ENCODE data around the gene MSH5. TPM values are rescaled to one million over a fixed set of nuclear protein-coding genes. Genes with fewer than 3 reads are reported as not detected.

The MSH5 gene
- total and polyA plus RNA-seq, 9 of the 15 experiments (the other 6 are each of a cell fraction or from before 2014, with no cell fraction given): 12.5 to 104 (median 46.6) TPM

DNA sequence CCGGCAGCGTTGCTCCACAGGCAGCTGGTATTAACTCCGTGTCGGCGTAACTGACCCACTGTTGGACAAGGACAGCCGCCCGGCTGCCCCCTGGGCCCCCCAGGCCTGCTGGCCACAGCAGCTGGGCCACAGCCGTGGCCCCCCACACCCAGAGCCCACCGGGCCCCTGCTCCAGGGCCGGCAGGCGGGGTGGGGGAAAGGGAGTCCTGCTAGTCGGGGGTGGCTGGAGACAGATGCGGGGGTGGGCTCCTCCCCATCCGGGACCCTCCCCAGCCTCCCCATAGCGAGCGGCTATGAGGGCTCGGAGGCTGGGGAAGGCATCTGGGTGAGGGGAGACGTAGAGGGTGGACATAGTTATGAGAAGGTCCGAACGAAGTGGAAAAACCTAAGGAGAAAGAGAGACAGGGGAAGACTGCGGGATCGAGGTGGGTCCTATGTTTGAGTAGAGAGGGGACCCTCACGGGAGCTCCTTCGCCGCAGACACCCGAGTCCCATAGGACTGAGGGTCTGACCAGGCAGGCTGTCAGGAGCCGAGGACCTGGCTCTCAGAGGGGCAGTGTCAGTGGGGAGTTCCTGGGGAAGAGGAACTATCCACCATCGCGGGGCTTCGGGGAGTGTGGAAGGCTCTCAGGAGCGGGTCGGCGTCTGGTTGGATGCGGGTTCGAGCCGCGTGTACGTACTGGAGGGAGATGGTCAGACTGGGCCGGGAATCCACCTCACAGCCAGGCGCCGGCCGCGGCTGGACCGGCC lies 55.2 kb downstream of the MSH5 start (continued):
- TF ChIP-seq, protein P1, sequence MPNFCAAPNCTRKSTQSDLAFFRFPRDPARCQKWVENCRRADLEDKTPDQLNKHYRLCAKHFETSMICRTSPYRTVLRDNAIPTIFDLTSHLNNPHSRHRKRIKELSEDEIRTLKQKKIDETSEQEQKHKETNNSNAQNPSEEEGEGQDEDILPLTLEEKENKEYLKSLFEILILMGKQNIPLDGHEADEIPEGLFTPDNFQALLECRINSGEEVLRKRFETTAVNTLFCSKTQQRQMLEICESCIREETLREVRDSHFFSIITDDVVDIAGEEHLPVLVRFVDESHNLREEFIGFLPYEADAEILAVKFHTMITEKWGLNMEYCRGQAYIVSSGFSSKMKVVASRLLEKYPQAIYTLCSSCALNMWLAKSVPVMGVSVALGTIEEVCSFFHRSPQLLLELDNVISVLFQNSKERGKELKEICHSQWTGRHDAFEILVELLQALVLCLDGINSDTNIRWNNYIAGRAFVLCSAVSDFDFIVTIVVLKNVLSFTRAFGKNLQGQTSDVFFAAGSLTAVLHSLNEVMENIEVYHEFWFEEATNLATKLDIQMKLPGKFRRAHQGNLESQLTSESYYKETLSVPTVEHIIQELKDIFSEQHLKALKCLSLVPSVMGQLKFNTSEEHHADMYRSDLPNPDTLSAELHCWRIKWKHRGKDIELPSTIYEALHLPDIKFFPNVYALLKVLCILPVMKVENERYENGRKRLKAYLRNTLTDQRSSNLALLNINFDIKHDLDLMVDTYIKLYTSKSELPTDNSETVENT (CRISPR knock-in tag; IDR thresholded peaks at IDR 0.05): no peak
- TF ChIP-seq SUPT5H (IDR thresholded peaks at IDR 0.05) (peak; percentile 76), ETV5 (CRISPR knock-in tag; IDR thresholded peaks at IDR 0.05; ENCODE audit: low read depth) (peak; percentile 59; the same call in 1 of the 2 replicates), ZNF408 (CRISPR knock-in tag; IDR thresholded peaks at IDR 0.05; ENCODE audit: low read depth) (0 out of 2 replicates have a peak, but pooled peaks have one; percentile 5), NFRKB (IDR thresholded peaks at IDR 0.05; ENCODE audit: low read depth) (peak; percentile 80), RFX5 (IDR thresholded peaks at IDR 0.05; ENCODE audit: low read depth, low read length) (no peak), ZNF253 (CRISPR knock-in tag; conservative IDR thresholded peaks at IDR 0.05) (no peak), ZNF232 (CRISPR knock-in tag; IDR thresholded peaks at IDR 0.05) (0 out of 2 replicates have a peak, but pooled peaks have one; percentile 81), RBM22 (IDR thresholded peaks at IDR 0.05; ENCODE audit: low read depth, low read length, poor library complexity, severe bottlenecking) (peak; percentile 80), ZNF217 (CRISPR knock-in tag; IDR thresholded peaks at IDR 0.05) (0 out of 2 replicates have a peak, but pooled peaks have one; percentile 55), OTX1 (CRISPR knock-in tag; IDR thresholded peaks at IDR 0.05) (no peak), LCOR (CRISPR knock-in tag; IDR thresholded peaks at IDR 0.05) (no peak), KLF10 (CRISPR knock-in tag; IDR thresholded peaks at IDR 0.05) (no peak), ZNF143 (CRISPR knock-in tag; IDR thresholded peaks at IDR 0.05) (no peak), DPF2 (IDR thresholded peaks at IDR 0.05) (peak; percentile 17; the same call in 1 of the 2 replicates), HSF4 (CRISPR knock-in tag; IDR thresholded peaks at IDR 0.05; ENCODE audit: borderline replicate concordance) (no peak)
- TF ChIP-seq, protein P2, sequence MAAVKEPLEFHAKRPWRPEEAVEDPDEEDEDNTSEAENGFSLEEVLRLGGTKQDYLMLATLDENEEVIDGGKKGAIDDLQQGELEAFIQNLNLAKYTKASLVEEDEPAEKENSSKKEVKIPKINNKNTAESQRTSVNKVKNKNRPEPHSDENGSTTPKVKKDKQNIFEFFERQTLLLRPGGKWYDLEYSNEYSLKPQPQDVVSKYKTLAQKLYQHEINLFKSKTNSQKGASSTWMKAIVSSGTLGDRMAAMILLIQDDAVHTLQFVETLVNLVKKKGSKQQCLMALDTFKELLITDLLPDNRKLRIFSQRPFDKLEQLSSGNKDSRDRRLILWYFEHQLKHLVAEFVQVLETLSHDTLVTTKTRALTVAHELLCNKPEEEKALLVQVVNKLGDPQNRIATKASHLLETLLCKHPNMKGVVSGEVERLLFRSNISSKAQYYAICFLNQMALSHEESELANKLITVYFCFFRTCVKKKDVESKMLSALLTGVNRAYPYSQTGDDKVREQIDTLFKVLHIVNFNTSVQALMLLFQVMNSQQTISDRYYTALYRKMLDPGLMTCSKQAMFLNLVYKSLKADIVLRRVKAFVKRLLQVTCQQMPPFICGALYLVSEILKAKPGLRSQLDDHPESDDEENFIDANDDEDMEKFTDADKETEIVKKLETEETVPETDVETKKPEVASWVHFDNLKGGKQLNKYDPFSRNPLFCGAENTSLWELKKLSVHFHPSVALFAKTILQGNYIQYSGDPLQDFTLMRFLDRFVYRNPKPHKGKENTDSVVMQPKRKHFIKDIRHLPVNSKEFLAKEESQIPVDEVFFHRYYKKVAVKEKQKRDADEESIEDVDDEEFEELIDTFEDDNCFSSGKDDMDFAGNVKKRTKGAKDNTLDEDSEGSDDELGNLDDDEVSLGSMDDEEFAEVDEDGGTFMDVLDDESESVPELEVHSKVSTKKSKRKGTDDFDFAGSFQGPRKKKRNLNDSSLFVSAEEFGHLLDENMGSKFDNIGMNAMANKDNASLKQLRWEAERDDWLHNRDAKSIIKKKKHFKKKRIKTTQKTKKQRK (IDR thresholded peaks at IDR 0.05; ENCODE audit: borderline replicate concordance, low read depth, low read length): no peak
- TF ChIP-seq, protein P3, sequence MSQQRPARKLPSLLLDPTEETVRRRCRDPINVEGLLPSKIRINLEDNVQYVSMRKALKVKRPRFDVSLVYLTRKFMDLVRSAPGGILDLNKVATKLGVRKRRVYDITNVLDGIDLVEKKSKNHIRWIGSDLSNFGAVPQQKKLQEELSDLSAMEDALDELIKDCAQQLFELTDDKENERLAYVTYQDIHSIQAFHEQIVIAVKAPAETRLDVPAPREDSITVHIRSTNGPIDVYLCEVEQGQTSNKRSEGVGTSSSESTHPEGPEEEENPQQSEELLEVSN (IDR thresholded peaks at IDR 0.05; ENCODE audit: borderline replicate concordance in 1 of 2, extremely low read depth in 1 of 2, insufficient read depth in 1 of 2, insufficient read length in 1 of 2, low read depth in 1 of 2, low read length in 1 of 2, poor library complexity in 1 of 2, severe bottlenecking in 1 of 2): peak in 1 of 2 experiments; percentile 87
